Progenitor cell of endocrine pancreas (in vitro differentiated cells): ENCODE measurements around the gene SCAPER. TPM values are rescaled to one million over a fixed set of nuclear protein-coding genes. Genes with fewer than 3 reads are reported as not detected.

ENCODE experiments used
- DNase-seq: peaks from one replicate; pipeline ENCODE4 v3.0.0; 2021; ENCODE audit warnings: low spot score; ENCODE audit not compliant: unreplicated experiment
- H3K27ac Mint-ChIP-seq: 2 replicates; pipeline ENCODE4 v1.8.0; 2021; ENCODE audit warnings: mild to moderate bottlenecking, moderate library complexity, mixed read lengths
- H3K27me3 Mint-ChIP-seq: 2 replicates; pipeline ENCODE4 v1.8.0; 2021; ENCODE audit warnings: mixed read lengths
- H3K36me3 Mint-ChIP-seq: 2 replicates; pipeline ENCODE4 v1.8.0; 2022; ENCODE audit warnings: mixed read lengths; ENCODE audit not compliant: insufficient read depth
- H3K4me1 Mint-ChIP-seq: 2 replicates; pipeline ENCODE4 v1.8.0; 2021; ENCODE audit warnings: low read depth, mixed read lengths
- H3K4me3 Mint-ChIP-seq: 2 replicates; pipeline ENCODE4 v1.8.0; 2021; ENCODE audit warnings: low read depth, mild to moderate bottlenecking, moderate library complexity, mixed read lengths
- H3K9me3 Mint-ChIP-seq: 2 replicates; pipeline ENCODE4 v1.8.0; 2021; ENCODE audit warnings: low read depth, mixed read lengths
- CTCF ChIP-seq: fragments of 200-600 bp; sonication (generic); IDR thresholded peaks from one replicate; pipeline ENCODE4 v1.5.0; 2021; ENCODE audit warnings: antibody characterized with exemption, mild to moderate bottlenecking; ENCODE audit not compliant: unreplicated experiment
- total RNA-seq: library from RNA; stranded (reverse); gene quantifications from 2 replicates; pipeline ENCODE4 v1.2.1, GENCODE V29; 2021

SCAPER gene
- total RNA-seq, 1 donor from 2014 or later, result 43.1 TPM

GRCh38 chr15:76393614-76394013 lies 511.5 kb downstream of the SCAPER start:
- no peak for TF ChIP-seq CTCF
- Mint-ChIP-seq H3K27ac (no peak overlapping the region), H3K4me1 (peaks cover 11% of the 10 kb centered on the region), H3K4me3 (no peak overlapping the region), H3K9me3 (peaks cover 4% of the 10 kb centered on the region), H3K27me3 (peaks cover 49% of the 10 kb centered on the region), H3K36me3 (peaks cover 9% of the 10 kb centered on the region)
- no peak for DNase-seq

- Mint-ChIP-seq H3K27me3 (peaks cover 50% of the 10 kb centered on the region), H3K4me3 (no peak overlapping the region)
Observed at GRCh38 chr15:76391847-76392246, 513.3 kb downstream of the SCAPER start.

DNA sequence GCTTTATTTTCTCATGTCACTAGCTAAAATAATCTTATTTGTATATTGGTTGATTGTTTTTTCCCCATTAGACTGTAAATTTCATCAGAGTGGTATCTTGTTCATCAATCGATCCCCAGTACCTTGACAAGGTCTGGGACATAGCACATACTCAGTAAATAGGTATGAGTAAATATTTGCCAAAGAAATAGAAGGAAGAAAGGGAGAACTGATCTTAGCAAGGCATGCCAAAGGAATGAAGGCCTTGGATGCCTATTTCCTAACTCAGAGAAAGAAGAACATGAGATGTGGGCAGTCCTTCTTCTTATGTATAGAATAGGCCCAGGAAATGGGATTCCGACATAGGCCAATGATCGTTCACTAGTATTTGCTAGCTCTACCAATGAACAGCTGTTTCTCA lies 513.8 kb downstream of the SCAPER start:
- no peak for TF ChIP-seq CTCF
- Mint-ChIP-seq H3K36me3 (peaks cover 8% of the 10 kb centered on the region), H3K27ac (no peak overlapping the region), H3K27me3 (peaks cover 54% of the 10 kb centered on the region), H3K9me3 (peaks cover 5% of the 10 kb centered on the region), H3K4me3 (no peak overlapping the region), H3K4me1 (peaks cover 5% of the 10 kb centered on the region)
- DNase-seq, result no peak

More at GRCh38 chr15:76391847-76392246, 513.3 kb downstream of the SCAPER start:
- peaks cover 4% of the 10 kb centered on the region for H3K9me3 Mint-ChIP-seq
- peaks cover 8% of the 10 kb centered on the region for H3K36me3 Mint-ChIP-seq
- no peak overlapping the region for H3K27ac Mint-ChIP-seq
- H3K4me1 Mint-ChIP-seq, result peaks cover 5% of the 10 kb centered on the region
- DNase-seq, result no peak
- TF ChIP-seq CTCF, result no peak

GRCh38 chr15:76390571-76390970 lies 514.6 kb downstream of the SCAPER start:
- Mint-ChIP-seq H3K4me3 (no peak overlapping the region), H3K4me1 (peaks cover 5% of the 10 kb centered on the region), H3K27me3 (peaks cover 52% of the 10 kb centered on the region), H3K9me3 (peaks cover 4% of the 10 kb centered on the region), H3K36me3 (peaks cover 6% of the 10 kb centered on the region), H3K27ac (no peak overlapping the region)
- no peak for TF ChIP-seq CTCF
- no peak for DNase-seq

DNA sequence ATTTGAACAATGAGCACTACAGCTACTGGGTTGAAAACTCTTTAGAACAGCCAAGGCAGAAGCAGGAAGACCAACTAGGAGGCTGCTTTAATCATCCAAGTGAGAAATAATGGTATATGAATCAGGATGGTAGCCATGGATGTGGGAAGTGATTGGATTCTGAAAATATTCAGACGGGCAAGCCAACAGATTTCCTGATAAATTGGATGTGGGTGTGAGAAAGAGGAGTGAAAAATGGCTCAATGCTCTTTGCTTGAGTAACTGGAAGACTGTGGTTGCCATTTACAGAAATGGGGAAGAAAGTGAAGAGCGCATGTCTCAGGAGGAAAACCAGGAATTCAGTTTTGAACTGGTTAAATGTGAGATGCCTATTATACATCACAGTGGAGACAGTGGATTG lies 518.2 kb downstream of the SCAPER start:
- H3K4me1 Mint-ChIP-seq, result peaks cover 5% of the 10 kb centered on the region
- H3K27me3 Mint-ChIP-seq, result peaks cover 21% of the 10 kb centered on the region
- no peak overlapping the region for H3K27ac Mint-ChIP-seq
- H3K36me3 Mint-ChIP-seq, result peaks cover 6% of the 10 kb centered on the region
- no peak for DNase-seq
- no peak for TF ChIP-seq CTCF
- H3K9me3 Mint-ChIP-seq, result peaks cover 4% of the 10 kb centered on the region
- H3K4me3 Mint-ChIP-seq, result no peak overlapping the region
